ENCODE measurements around the gene NEDD4L. TPM values are rescaled to one million over a fixed set of nuclear protein-coding genes. Genes with fewer than 3 reads are reported as not detected.
"Not testable (repeated sequence)": the region's sequence is repeated elsewhere in the genome, so short reads cannot be mapped to it uniquely, and the experiment has no call there.

NEDD4L gene
- polyA plus RNA-seq, 1 donor (not counting 4 experiments of a cell fraction or from before 2014, with no cell fraction given): 52.6 TPM

GRCh38 chr18:58378411-58379379, 334.7 kb downstream of the NEDD4L start:
- dilution Hi-C loops (cut with MboI; ENCODE audit: extremely low pct_ligation_motif_present, low sequenced_read_pairs): no loop called here
- no peaks in the 10 kb centered on the region for H3K4me1 ChIP-seq (ENCODE audit: control insufficient read depth, extremely low read depth, insufficient read depth, low read length)
- peaks cover 34 to 60% of the 10 kb centered on the region in 2 experiments for H3K36me3 ChIP-seq (ENCODE audit: control insufficient read depth in 2 of 2, extremely low read depth in 1 of 2, insufficient read depth in 2 of 2, low read length in 2 of 2)
- H3K27me3 ChIP-seq (ENCODE audit: control insufficient read depth, extremely low read depth, insufficient read depth, low read length): no peaks in the 10 kb centered on the region
- FAIRE-seq (no peak), DNase-seq (ENCODE audit: low read depth, low spot score) (no peak)
- H3K27ac ChIP-seq (ENCODE audit: control insufficient read depth, insufficient read depth, low read length): no peak overlapping the region
- TF ChIP-seq CTCF (optimal IDR thresholded peaks at IDR 0.05 in 1 of 3, IDR thresholded peaks at IDR 0.05 in 1 of 3, conservative IDR thresholded peaks at IDR 0.05 in 1 of 3; ENCODE audit: extremely low read depth in 1 of 3, insufficient read depth in 2 of 3, low read length in 3 of 3) (no peak), EZH2 (IDR thresholded peaks at IDR 0.05; ENCODE audit: low read length) (no peak)
- H3K9me3 ChIP-seq (ENCODE audit: control insufficient read depth, low read depth, low read length): no peaks in the 10 kb centered on the region
- no peaks in the 10 kb centered on the region for H4K20me1 ChIP-seq (ENCODE audit: control insufficient read depth, extremely low read depth, insufficient read depth, low read length)
- no peaks in the 10 kb centered on the region for H3K9me1 ChIP-seq (ENCODE audit: control insufficient read depth, extremely low read depth, insufficient read depth, low read length)
- no peaks in the 10 kb centered on the region for H3K79me2 ChIP-seq (ENCODE audit: control insufficient read depth, insufficient read depth, low read length)
- H2AFZ ChIP-seq (ENCODE audit: control insufficient read depth, low read length): no peak overlapping the region
- H3K4me2 ChIP-seq (ENCODE audit: control insufficient read depth, extremely low read depth, insufficient read depth, low read depth, low read length): no peak overlapping the region
- H3K9ac ChIP-seq (ENCODE audit: control insufficient read depth, extremely low read depth, insufficient read depth, low read length): no peak overlapping the region
- H3K4me3 ChIP-seq (ENCODE audit: control insufficient read depth in 2 of 3, extremely low read depth in 1 of 3, insufficient read depth in 2 of 3, low read depth in 1 of 3, low read length in 3 of 3): no peak overlapping the region

GRCh38 chr18:58379443-58379842, 335.4 kb downstream of the NEDD4L start:
- dilution Hi-C loops (cut with MboI; ENCODE audit: extremely low pct_ligation_motif_present, low sequenced_read_pairs): no loop called here
- no peak for FAIRE-seq
- no peak for DNase-seq (ENCODE audit: low read depth, low spot score)
- H3K9ac ChIP-seq (ENCODE audit: control insufficient read depth, extremely low read depth, insufficient read depth, low read length): no peak overlapping the region
- no peaks in the 10 kb centered on the region for H4K20me1 ChIP-seq (ENCODE audit: control insufficient read depth, extremely low read depth, insufficient read depth, low read length)
- H3K9me3 ChIP-seq (ENCODE audit: control insufficient read depth, low read depth, low read length): no peaks in the 10 kb centered on the region
- no peak for TF ChIP-seq EZH2 (IDR thresholded peaks at IDR 0.05; ENCODE audit: low read length)
- TF ChIP-seq CTCF (optimal IDR thresholded peaks at IDR 0.05 in 1 of 3, IDR thresholded peaks at IDR 0.05 in 1 of 3, conservative IDR thresholded peaks at IDR 0.05 in 1 of 3; ENCODE audit: extremely low read depth in 1 of 3, insufficient read depth in 2 of 3, low read length in 3 of 3): no peak
- no peak overlapping the region for H3K4me2 ChIP-seq (ENCODE audit: control insufficient read depth, extremely low read depth, insufficient read depth, low read depth, low read length)
- peaks cover 36 to 62% of the 10 kb centered on the region in 2 experiments for H3K36me3 ChIP-seq (ENCODE audit: control insufficient read depth in 2 of 2, extremely low read depth in 1 of 2, insufficient read depth in 2 of 2, low read length in 2 of 2)
- no peaks in the 10 kb centered on the region for H3K9me1 ChIP-seq (ENCODE audit: control insufficient read depth, extremely low read depth, insufficient read depth, low read length)
- no peaks in the 10 kb centered on the region for H3K4me1 ChIP-seq (ENCODE audit: control insufficient read depth, extremely low read depth, insufficient read depth, low read length)
- H3K79me2 ChIP-seq (ENCODE audit: control insufficient read depth, insufficient read depth, low read length): no peaks in the 10 kb centered on the region
- no peak overlapping the region for H2AFZ ChIP-seq (ENCODE audit: control insufficient read depth, low read length)
- H3K4me3 ChIP-seq (ENCODE audit: control insufficient read depth in 2 of 3, extremely low read depth in 1 of 3, insufficient read depth in 2 of 3, low read depth in 1 of 3, low read length in 3 of 3): no peak overlapping the region
- no peak overlapping the region for H3K27ac ChIP-seq (ENCODE audit: control insufficient read depth, insufficient read depth, low read length)
- H3K27me3 ChIP-seq (ENCODE audit: control insufficient read depth, extremely low read depth, insufficient read depth, low read length): no peaks in the 10 kb centered on the region

GRCh38 chr18:58380113-58380512, 336.1 kb downstream of the NEDD4L start:
- H3K4me2 ChIP-seq (ENCODE audit: control insufficient read depth, extremely low read depth, insufficient read depth, low read depth, low read length); H4K20me1 ChIP-seq (ENCODE audit: control insufficient read depth, extremely low read depth, insufficient read depth, low read length); H3K27ac ChIP-seq (ENCODE audit: control insufficient read depth, insufficient read depth, low read length); dilution Hi-C loops (cut with MboI; ENCODE audit: extremely low pct_ligation_motif_present, low sequenced_read_pairs); H3K9me3 ChIP-seq (ENCODE audit: control insufficient read depth, low read depth, low read length); H2AFZ ChIP-seq (ENCODE audit: control insufficient read depth, low read length); H3K9ac ChIP-seq (ENCODE audit: control insufficient read depth, extremely low read depth, insufficient read depth, low read length); FAIRE-seq; H3K27me3 ChIP-seq (ENCODE audit: control insufficient read depth, extremely low read depth, insufficient read depth, low read length); H3K4me3 ChIP-seq (ENCODE audit: control insufficient read depth in 2 of 3, extremely low read depth in 1 of 3, insufficient read depth in 2 of 3, low read depth in 1 of 3, low read length in 3 of 3); H3K79me2 ChIP-seq (ENCODE audit: control insufficient read depth, insufficient read depth, low read length); DNase-seq (ENCODE audit: low read depth, low spot score); H3K9me1 ChIP-seq (ENCODE audit: control insufficient read depth, extremely low read depth, insufficient read depth, low read length); H3K4me1 ChIP-seq (ENCODE audit: control insufficient read depth, extremely low read depth, insufficient read depth, low read length): not testable (repeated sequence)
- H3K36me3 ChIP-seq (ENCODE audit: control insufficient read depth in 2 of 2, extremely low read depth in 1 of 2, insufficient read depth in 2 of 2, low read length in 2 of 2): peaks cover 36 to 58% of the 10 kb centered on the region in 2 experiments

All from keratinocyte (primary cell).